ENCODE measurements around the gene BSG. TPM values are rescaled to one million over a fixed set of nuclear protein-coding genes. Genes with fewer than 3 reads are reported as not detected.
A peak's percentile ranks its signal among the peaks of the same experiment; 100 is the strongest.

Gene BSG
- total and polyA plus RNA-seq, 9 of the 15 experiments (the other 6 are each of a cell fraction or from before 2014, with no cell fraction given): 4.6 to 495 (median 187) TPM

DNA sequence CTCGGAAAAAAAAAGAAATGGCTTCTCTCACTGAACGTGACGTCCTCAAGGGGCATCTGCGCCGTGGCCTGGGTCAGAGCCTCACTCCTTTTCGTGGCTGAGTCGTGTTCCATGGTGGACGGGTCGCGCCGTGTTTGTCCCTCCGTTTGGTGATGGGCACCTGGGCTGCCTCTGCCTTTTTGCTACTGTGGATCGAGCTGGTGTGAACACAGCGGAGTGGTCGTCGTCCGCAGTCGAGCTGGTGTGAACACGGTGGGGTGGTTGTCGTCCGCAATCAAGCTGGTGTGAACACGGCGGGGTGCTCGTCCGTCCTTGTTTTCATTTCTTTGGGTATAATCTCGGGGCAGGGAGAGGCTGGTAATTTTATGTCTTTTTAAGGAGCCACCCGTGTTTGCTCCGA lies 28.9 kb downstream of the BSG start (continued):
- TF ChIP-seq BRF2 (IDR thresholded peaks at IDR 0.05; ENCODE audit: borderline replicate concordance, insufficient read depth, insufficient read length) (no peak), ZNF165 (CRISPR knock-in tag; IDR thresholded peaks at IDR 0.05; ENCODE audit: borderline replicate concordance) (no peak), KLF16 (IDR thresholded peaks at IDR 0.05) (no peak), CBX3 (IDR thresholded peaks at IDR 0.05; ENCODE audit: borderline replicate concordance in 1 of 2, low read length in 2 of 2) (peak in 1 of 2 experiments; percentile 46; a peak in 1 of 3 replicates), ZEB2 (IDR thresholded peaks at IDR 0.05) (no peak), ILK (tag; IDR thresholded peaks at IDR 0.05; ENCODE audit: borderline replicate concordance, low read depth) (no peak), CBX1 (IDR thresholded peaks at IDR 0.05; ENCODE audit: low read depth) (peak; percentile 70), TRIM24 (IDR thresholded peaks at IDR 0.05) (0 out of 4 replicates have a peak, but pooled peaks of 1 of the 2 experiments have one; percentile 32), NR2F6 (CRISPR knock-in tag; IDR thresholded peaks at IDR 0.05) (no peak), SRSF3 (IDR thresholded peaks at IDR 0.05; ENCODE audit: insufficient read depth, low read length) (no peak), MBD2 (IDR thresholded peaks at IDR 0.05; ENCODE audit: borderline replicate concordance, low read depth) (no peak), NR4A1 (CRISPR knock-in tag; IDR thresholded peaks at IDR 0.05) (no peak), NR4A1 (tag; IDR thresholded peaks at IDR 0.05) (no peak), E4F1 (CRISPR knock-in tag; IDR thresholded peaks at IDR 0.05; ENCODE audit: borderline replicate concordance) (no peak), ASH1L (IDR thresholded peaks at IDR 0.05; ENCODE audit: borderline replicate concordance, low read depth, partially characterized antibody) (no peak), DACH1 (IDR thresholded peaks at IDR 0.05; ENCODE audit: partially characterized antibody) (no peak), ZBTB33 (CRISPR knock-in tag; IDR thresholded peaks at IDR 0.05) (no peak)
